Upper lobe of right lung (tissue), 1 donor: ENCODE data around the gene TPX2. TPM values are rescaled to one million over a fixed set of nuclear protein-coding genes. Genes with fewer than 3 reads are reported as not detected.

Experiments used
- ATAC-seq: fragments of 200-7000 bp; cut with Tn5 transposase; one replicate; pipeline ENCODE4 v1.9.1; 2020; ENCODE audit warnings: mild to moderate bottlenecking, moderate library complexity
- DNase-seq: peaks from one replicate; pipeline ENCODE4 v3.0.0-alpha.2; 2020
- H3K27ac ChIP-seq: fragments of 200-600 bp; one replicate; pipeline ENCODE4 v1.8.0; 2022
- H3K27me3 ChIP-seq: fragments of 200-600 bp; one replicate; pipeline ENCODE4 v1.8.0; 2022; ENCODE audit warnings: mild to moderate bottlenecking
- H3K36me3 ChIP-seq: fragments of 200-600 bp; one replicate; pipeline ENCODE4 v1.8.0; 2022
- H3K4me1 ChIP-seq: fragments of 200-600 bp; one replicate; pipeline ENCODE4 v1.8.0; 2022
- H3K4me3 ChIP-seq: fragments of 200-600 bp; one replicate; pipeline ENCODE4 v1.8.0; 2022; ENCODE audit warnings: mild to moderate bottlenecking
- H3K9me3 ChIP-seq: fragments of 200-600 bp; one replicate; pipeline ENCODE4 v1.8.0; 2022
- CTCF ChIP-seq: fragments of 200-600 bp; IDR thresholded peaks from one replicate; pipeline ENCODE4 v1.8.0; 2022; ENCODE audit warnings: antibody characterized with exemption
- intact Hi-C: fragments of 100-400 bp; cut with DNase I; formaldehyde crosslinking; loops from one replicate; pipeline ENCODE4 v1.11.0; 2022
- total RNA-seq: library from RNA; stranded (reverse); fragmentation: NEBNext Ultra II Directional; extraction: Animal tissue kit (Norgen Biotek cat#: 25700); gene quantifications from one replicate; pipeline ENCODE4 v1.2.1, GENCODE V29; 2021
- donor health status: DM: no; HTN: yes; CAD: no; lungs with severe emphysema.

Gene TPX2
- total RNA-seq, 1 donor from 2014 or later: 1.6 TPM

GRCh38 chr20:31698803-31699718 lies 40.0 kb upstream of the TPX2 start:
- Histone ChIP-seq H3K27ac (peak overlapping the region; percentile 78), H3K4me3 (no peak overlapping the region), H3K4me1 (peaks cover 77% of the 10 kb centered on the region)

DNA sequence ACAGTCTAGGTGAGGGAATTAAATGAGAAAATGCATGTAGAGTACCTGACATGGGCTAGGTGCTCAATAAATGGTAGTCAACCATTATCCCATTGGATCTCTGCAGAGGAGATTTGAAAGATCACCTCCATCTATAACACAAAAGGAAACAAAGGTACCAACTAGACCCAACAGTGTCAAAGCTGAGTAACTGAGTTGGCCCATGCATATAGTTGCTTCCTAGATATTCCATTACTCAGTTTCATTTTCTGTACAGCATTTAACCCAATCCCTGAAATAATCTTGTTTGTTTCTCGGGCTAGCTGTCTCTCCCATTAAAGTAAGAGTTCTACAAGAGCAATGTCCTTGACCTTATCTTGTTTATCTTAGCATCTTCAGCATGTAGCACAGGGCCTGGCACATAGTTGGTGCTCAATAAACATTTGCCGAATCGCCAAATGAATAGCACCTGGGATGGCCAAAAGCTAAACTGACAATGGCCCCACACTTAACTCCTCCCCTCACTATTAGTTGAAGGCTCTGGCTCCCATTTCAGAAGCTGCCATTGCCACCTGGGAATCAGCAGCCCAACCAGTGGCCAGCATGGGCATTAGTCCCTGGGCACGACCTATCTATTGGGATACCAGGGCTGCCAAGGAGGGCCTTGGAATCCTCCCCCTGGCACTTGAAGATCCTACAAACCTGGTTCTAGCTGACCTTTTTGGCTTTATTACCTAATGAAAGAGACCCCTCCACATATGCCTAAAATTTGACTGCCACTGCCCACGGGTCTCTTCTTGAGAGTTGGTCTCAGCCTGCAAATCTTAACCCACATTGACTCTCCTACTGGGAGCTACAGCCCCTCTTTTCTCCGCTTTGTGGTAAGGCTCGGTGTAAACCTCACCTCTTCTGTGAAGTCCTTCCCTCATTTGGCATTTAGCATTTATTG lies 39.0 kb upstream of the TPX2 start:
- ATAC-seq (no peak), DNase-seq (no peak)
- intact Hi-C loops: no loop called here
- H3K27ac ChIP-seq: peak overlapping the region; percentile 78
- H3K4me3 ChIP-seq: no peak overlapping the region
- no peaks in the 10 kb centered on the region for H3K27me3 ChIP-seq
- H3K36me3 ChIP-seq: peaks cover 29% of the 10 kb centered on the region
- TF ChIP-seq CTCF: no peak
- H3K9me3 ChIP-seq: no peaks in the 10 kb centered on the region
- H3K4me1 ChIP-seq: peaks cover 77% of the 10 kb centered on the region

More at GRCh38 chr20:31698803-31699718, 40.0 kb upstream of the TPX2 start:
- no peaks in the 10 kb centered on the region for H3K9me3 ChIP-seq
- intact Hi-C loops: no loop called here
- no peak for DNase-seq
- TF ChIP-seq CTCF: no peak
- H3K27me3 ChIP-seq: no peaks in the 10 kb centered on the region
- peaks cover 29% of the 10 kb centered on the region for H3K36me3 ChIP-seq
- ATAC-seq: peak; percentile 92

- ATAC-seq (no peak), DNase-seq (no peak)
- TF ChIP-seq CTCF: no peak
- no peak overlapping the region for H3K4me3 ChIP-seq
- H3K27ac ChIP-seq: peak overlapping the region; percentile 78
- H3K27me3 ChIP-seq: no peaks in the 10 kb centered on the region
- peaks cover 78% of the 10 kb centered on the region for H3K4me1 ChIP-seq
- intact Hi-C loops: no loop called here
- H3K9me3 ChIP-seq: no peaks in the 10 kb centered on the region
- H3K36me3 ChIP-seq: peaks cover 27% of the 10 kb centered on the region
Observed at GRCh38 chr20:31700747-31701146, 38.3 kb upstream of the TPX2 start.

GRCh38 chr20:31701591-31701990 lies 37.5 kb upstream of the TPX2 start:
- H3K4me1 ChIP-seq: peaks cover 77% of the 10 kb centered on the region
- H3K27me3 ChIP-seq: no peaks in the 10 kb centered on the region
- intact Hi-C loops: no loop called here
- H3K27ac ChIP-seq: peak overlapping the region; percentile 51
- ATAC-seq (no peak), DNase-seq (no peak)
- TF ChIP-seq CTCF: no peak
- peaks cover 21% of the 10 kb centered on the region for H3K36me3 ChIP-seq
- H3K9me3 ChIP-seq: no peaks in the 10 kb centered on the region
- no peak overlapping the region for H3K4me3 ChIP-seq

DNA sequence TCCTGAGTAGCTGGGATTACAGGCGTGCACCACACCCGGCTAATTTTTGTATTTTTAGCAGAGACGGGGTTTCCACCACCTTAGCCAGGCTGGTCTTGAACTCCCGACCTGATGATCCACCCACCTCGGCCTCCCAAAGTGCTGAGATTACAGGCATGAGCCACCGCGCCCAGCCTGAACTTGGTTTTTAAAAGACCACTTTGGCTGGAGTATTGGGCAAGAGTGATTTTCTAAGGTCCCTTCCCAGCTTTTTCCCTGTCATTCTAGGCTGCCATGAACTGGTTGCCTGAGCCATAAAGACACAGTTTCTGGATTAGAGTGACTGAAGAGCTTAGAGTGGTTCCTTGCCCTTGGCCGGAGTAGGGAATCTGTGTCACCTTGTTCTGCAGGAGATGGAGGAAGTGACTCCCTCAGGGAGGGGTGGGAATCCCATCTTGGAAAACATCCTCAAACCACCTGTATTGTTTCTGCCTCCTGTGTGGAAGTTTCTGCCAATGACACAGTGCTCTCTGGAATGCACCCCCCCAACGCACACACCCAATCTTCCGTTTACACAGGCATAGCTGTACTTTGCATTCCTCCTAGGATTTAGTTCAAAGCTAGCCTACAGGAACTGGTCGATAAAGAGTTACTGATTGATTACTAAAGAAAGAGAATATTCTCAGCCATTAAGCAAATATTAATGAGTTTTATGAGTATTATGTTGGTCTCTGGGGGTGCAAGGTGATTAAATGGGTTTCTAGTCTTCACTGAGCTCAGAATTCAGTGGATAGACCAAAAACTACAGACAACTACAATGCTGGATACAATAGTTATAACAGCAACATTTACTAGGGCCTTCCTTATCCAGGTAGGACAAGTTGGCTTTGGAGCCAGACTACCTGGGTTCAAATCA lies 34.6 kb upstream of the TPX2 start:
- ATAC-seq: peak; percentile 84
- peak; percentile 76 for DNase-seq

More for the DNA sequence above, 34.6 kb upstream of the TPX2 start:
- TF ChIP-seq CTCF: no peak
- peaks cover 42% of the 10 kb centered on the region for H3K36me3 ChIP-seq
- H3K27ac ChIP-seq: peak overlapping the region; percentile 74
- H3K27me3 ChIP-seq: no peaks in the 10 kb centered on the region
- H3K4me1 ChIP-seq: peaks cover 79% of the 10 kb centered on the region
- intact Hi-C loops: no loop called here
- no peaks in the 10 kb centered on the region for H3K9me3 ChIP-seq
- no peak overlapping the region for H3K4me3 ChIP-seq
